ENCODE data around the gene ANKMY1.

ANKMY1 gene

GRCh38 chr2:240579071-240579762 lies 21.4 kb upstream of the ANKMY1 start:
- no peaks in the 10 kb centered on the region for H3K27me3 ChIP-seq
- peaks cover 26% of the 10 kb centered on the region for H3K36me3 ChIP-seq
- DNase-seq, result no peak
- TF ChIP-seq CTCF (IDR thresholded peaks at IDR 0.05; ENCODE audit: low read depth, low read length), result no peak
- H3K4me3 ChIP-seq (ENCODE audit: low read depth, low read length), result no peak overlapping the region
- no peaks in the 10 kb centered on the region for H3K9me3 ChIP-seq
- no peaks in the 10 kb centered on the region for H3K4me1 ChIP-seq

GRCh38 chr2:240578488-240578887 lies 20.7 kb upstream of the ANKMY1 start:
- no peaks in the 10 kb centered on the region for H3K4me1 ChIP-seq
- H3K36me3 ChIP-seq, result peaks cover 26% of the 10 kb centered on the region
- TF ChIP-seq CTCF (IDR thresholded peaks at IDR 0.05; ENCODE audit: low read depth, low read length), result no peak
- H3K27me3 ChIP-seq, result no peaks in the 10 kb centered on the region
- H3K4me3 ChIP-seq (ENCODE audit: low read depth, low read length), result no peak overlapping the region
- no peak for DNase-seq
- no peaks in the 10 kb centered on the region for H3K9me3 ChIP-seq

GRCh38 chr2:240578110-240578450 lies 20.3 kb upstream of the ANKMY1 start:
- no peak for DNase-seq
- Histone ChIP-seq H3K4me1 (no peaks in the 10 kb centered on the region), H3K4me3 (ENCODE audit: low read depth, low read length) (no peak overlapping the region), H3K9me3 (no peaks in the 10 kb centered on the region), H3K36me3 (peaks cover 26% of the 10 kb centered on the region), H3K27me3 (no peaks in the 10 kb centered on the region)
- no peak for TF ChIP-seq CTCF (IDR thresholded peaks at IDR 0.05; ENCODE audit: low read depth, low read length)

GRCh38 chr2:240577281-240578109 lies 19.7 kb upstream of the ANKMY1 start:
- Histone ChIP-seq H3K36me3 (peaks cover 26% of the 10 kb centered on the region), H3K9me3 (no peaks in the 10 kb centered on the region), H3K4me3 (ENCODE audit: low read depth, low read length) (no peak overlapping the region), H3K4me1 (no peaks in the 10 kb centered on the region), H3K27me3 (no peaks in the 10 kb centered on the region)
- no peak for DNase-seq
- TF ChIP-seq CTCF (IDR thresholded peaks at IDR 0.05; ENCODE audit: low read depth, low read length), result no peak

- no peak for TF ChIP-seq CTCF (IDR thresholded peaks at IDR 0.05; ENCODE audit: low read depth, low read length)
- H3K9me3 ChIP-seq, result no peaks in the 10 kb centered on the region
- no peaks in the 10 kb centered on the region for H3K4me1 ChIP-seq
- DNase-seq, result no peak
- H3K4me3 ChIP-seq (ENCODE audit: low read depth, low read length), result no peak overlapping the region
- H3K36me3 ChIP-seq, result peaks cover 26% of the 10 kb centered on the region
- H3K27me3 ChIP-seq, result no peaks in the 10 kb centered on the region
These were observed 18.8 kb upstream of the ANKMY1 start for GRCh38 chr2:240576436-240577205.
